Hematopoietic multipotent progenitor cell treated with erythropoietin and hydrocortisone succinate and interleukin-3 and kit ligand, for 6 days (in vitro differentiated cells): ENCODE data around the gene SUN2.

ENCODE experiments used
- DNase-seq: peaks from one replicate; pipeline ENCODE4 v3.0.0-alpha.2; 2015

The SUN2 gene

DNA sequence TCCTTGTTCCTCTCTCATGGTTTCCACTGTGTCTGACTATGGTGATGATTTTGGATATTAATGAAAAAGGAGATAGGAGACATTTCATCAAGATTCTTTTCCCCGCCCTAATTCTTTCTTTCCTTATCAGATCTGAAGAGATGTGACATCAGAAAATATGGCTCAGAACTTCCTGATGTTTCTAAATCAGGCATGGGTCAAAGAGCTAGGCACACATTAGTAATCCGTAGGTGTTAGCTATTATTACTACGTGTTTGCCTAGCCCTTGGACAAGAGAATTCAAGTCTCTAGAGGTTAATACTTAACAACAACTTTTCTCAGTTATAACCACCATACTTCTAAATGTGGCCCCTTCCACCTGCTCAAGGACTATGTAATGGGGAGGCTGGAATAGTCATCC is 60.9 kb downstream of the SUN2 start:
- no peak for DNase-seq

DNA sequence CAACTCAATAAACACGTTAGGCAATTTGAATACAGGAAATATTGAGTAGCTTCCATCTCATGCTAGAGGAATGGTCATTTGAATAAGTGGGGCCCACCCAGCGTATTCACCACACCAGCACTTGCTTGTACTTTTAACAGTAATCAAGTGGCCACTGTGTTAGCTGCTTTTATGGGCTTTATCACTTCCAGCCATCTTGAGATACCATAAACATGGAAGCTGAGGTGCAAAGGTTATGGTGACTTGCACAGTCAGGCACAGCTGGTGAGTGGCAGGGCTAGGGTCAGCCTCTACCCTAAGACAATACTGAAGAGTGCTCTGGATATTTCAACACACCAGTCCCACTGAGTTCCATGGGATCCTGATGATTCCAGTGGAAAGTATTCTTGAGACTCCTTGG is 61.7 kb downstream of the SUN2 start:
- no peak for DNase-seq

- no peak for DNase-seq
Observed at GRCh38 chr22:38689651-38690050, 66.1 kb downstream of the SUN2 start.

GRCh38 chr22:38685761-38686160 is 70.0 kb downstream of the SUN2 start:
- no peak for DNase-seq

DNA sequence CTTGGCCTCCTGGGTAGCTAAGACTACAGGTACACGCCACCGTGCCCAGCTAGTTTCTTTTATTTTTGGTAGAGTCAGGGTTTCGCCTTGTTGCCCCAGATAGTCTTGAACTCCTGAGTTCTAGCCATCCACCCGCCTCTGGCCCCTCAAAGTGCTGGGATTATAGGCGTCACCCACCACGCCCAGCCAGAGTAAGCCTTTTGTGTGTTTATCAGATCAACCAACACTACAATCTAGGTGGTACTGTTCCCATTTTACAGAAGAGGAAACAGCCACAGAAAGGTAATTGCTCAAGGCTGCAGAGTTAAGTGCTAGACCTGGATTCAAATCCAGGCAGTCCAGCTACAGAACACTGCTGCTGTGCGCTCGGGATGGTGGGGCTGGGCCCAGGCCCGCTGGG is 70.9 kb downstream of the SUN2 start:
- peak; percentile 60 for DNase-seq
